PC-3 (cell line): ENCODE measurements around the gene LOX. TPM values are rescaled to one million over a fixed set of nuclear protein-coding genes. Genes with fewer than 3 reads are reported as not detected.

Experiments used
- ATAC-seq: fragments of 200-7000 bp; cut with Tn5 transposase; 2 replicates; pipeline ENCODE4 v1.9.1; 2020; ENCODE audit warnings: mild to moderate bottlenecking, moderate library complexity
- BruUV-seq: library from RNA; stranded (reverse); fragments of 400-500 nt; replicated peaks from 2 replicates; lab custom pipeline; 2021; lab: Mats Ljungman, UMichigan
- CTCF ChIA-PET: fragments of 300-600 bp; sonication (Branson Sonifier 250); formaldehyde crosslinking; loops from one replicate; lab custom pipeline; 2022; ENCODE audit warnings: antibody characterized with exemption; lab: Charles Lee
- POLR2A ChIA-PET: fragments of 300-600 bp; sonication (Branson Sonifier 250); formaldehyde crosslinking; loops from one replicate; lab custom pipeline; 2022; ENCODE audit warnings: antibody characterized with exemption; ENCODE audit not compliant: unreplicated experiment; lab: Charles Lee
- DNase-seq: peaks from one replicate; pipeline ENCODE4 v3.0.0-alpha.2; 2015
- H2AFZ ChIP-seq: fragments of 300-600 bp; sonication (generic); 2 replicates; pipeline ENCODE4 v1.6.0; 2016; ENCODE audit warnings: antibody characterized with exemption, low read length
- H3F3A ChIP-seq: fragments of 300-600 bp; sonication (generic); one replicate; pipeline ENCODE4 v1.6.0; 2017; ENCODE audit warnings: antibody characterized with exemption, low read length, control low read depth, mild to moderate bottlenecking; ENCODE audit not compliant: unreplicated experiment
- H3K27ac ChIP-seq: fragments of 300-600 bp; sonication (generic); 2 replicates; pipeline ENCODE4 v1.5.1; 2016; ENCODE audit warnings: mild to moderate bottlenecking, low read length
- H3K27me3 ChIP-seq: fragments of 300-600 bp; sonication (generic); 2 replicates; pipeline ENCODE4 v1.6.1; 2016; ENCODE audit warnings: low read length, mixed read lengths
- H3K36me3 ChIP-seq: fragments of 300-600 bp; sonication (generic); 2 replicates; pipeline ENCODE4 v1.6.1; 2016; ENCODE audit warnings: low read depth, mixed run types, low read length, mixed read lengths
- H3K4me1 ChIP-seq: fragments of 300-600 bp; sonication (generic); 2 replicates; pipeline ENCODE4 v1.5.1; 2016; ENCODE audit warnings: low read length; ENCODE audit not compliant: insufficient read depth
- H3K4me2 ChIP-seq: fragments of 300-600 bp; sonication (generic); 2 replicates; pipeline ENCODE4 v1.6.0; 2016; ENCODE audit warnings: low read length
- H3K4me3 ChIP-seq: fragments of 300-600 bp; sonication (generic); 2 replicates; pipeline ENCODE4 v1.5.1; 2016; ENCODE audit warnings: mild to moderate bottlenecking, low read length, mixed read lengths
- H3K79me2 ChIP-seq: fragments of 300-600 bp; sonication (generic); 2 replicates; pipeline ENCODE4 v1.6.1; 2017; ENCODE audit warnings: low read length, mixed read lengths
- H3K9ac ChIP-seq: fragments of 300-600 bp; sonication (generic); 2 replicates; pipeline ENCODE4 v1.6.0; 2016; ENCODE audit warnings: mild to moderate bottlenecking, low read length
- H3K9me2 ChIP-seq: fragments of 300-600 bp; sonication (generic); replicated peaks from 2 replicates; pipeline ENCODE4 v1.6.1; 2016; ENCODE audit warnings: mixed run types, low read length, mixed read lengths
- H3K9me3 ChIP-seq: fragments of 300-600 bp; sonication (generic); 2 replicates; pipeline ENCODE4 v1.6.1; 2016; ENCODE audit warnings: low read length, mixed read lengths
- H4K20me1 ChIP-seq: fragments of 300-600 bp; sonication (generic); 2 replicates; pipeline ENCODE4 v1.6.1; 2016; ENCODE audit warnings: low read length, mixed read lengths
- CTCF ChIP-seq: fragments of 300-600 bp; sonication (generic); conservative IDR thresholded peaks from 2 replicates; pipeline ENCODE4 v1.5.1; 2017; ENCODE audit warnings: antibody characterized with exemption, low read depth, mild to moderate bottlenecking, low read length
- EZH2 ChIP-seq: fragments of 300-600 bp; sonication (generic); IDR thresholded peaks from one replicate; pipeline ENCODE4 v1.6.1; 2017; ENCODE audit warnings: antibody characterized with exemption, mild to moderate bottlenecking, low read length; ENCODE audit not compliant: unreplicated experiment
- EZH2phosphoT487 ChIP-seq: fragments of 300-600 bp; sonication (generic); IDR thresholded peaks from 2 replicates; pipeline ENCODE4 v1.6.1; 2018; ENCODE audit warnings: mild to moderate bottlenecking, antibody characterized with exemption, low read length, borderline replicate concordance
- intact Hi-C: fragments of 100-400 bp; cut with micrococcal nuclease; formaldehyde crosslinking; loops from 2 replicates; pipeline ENCODE4 v1.9.0; 2023
- total RNA-seq: library from RNA; depleted of rRNA; stranded (reverse); fragments of >200 nt; gene quantifications from 2 replicates; pipeline ENCODE4 v1.2.3, GENCODE V29; 2014

LOX gene
- total RNA-seq, 1 experiment from 2014 or later, result 0.18 TPM

GRCh38 chr5:122064992-122065391 is 13.1 kb downstream of the LOX start:
- H3K4me3 ChIP-seq, result no peak overlapping the region
- POLR2A ChIA-PET, result no interaction called here
- no TSS peak for BruUV-seq
- ATAC-seq (no peak), DNase-seq (no peak)
- H3K27me3 ChIP-seq, result no peaks in the 10 kb centered on the region
- H3K79me2 ChIP-seq, result no peaks in the 10 kb centered on the region
- H2AFZ ChIP-seq, result no peak overlapping the region
- no peak overlapping the region for H3K27ac ChIP-seq
- TF ChIP-seq CTCF (no peak), EZH2 (no peak), EZH2phosphoT487 (no peak)
- H3K9ac ChIP-seq, result no peak overlapping the region
- H3F3A ChIP-seq, result no peaks in the 10 kb centered on the region
- CTCF ChIA-PET, result no interaction called here
- no peak overlapping the region for H3K4me2 ChIP-seq
- intact Hi-C loops, result no loop called here
- no peaks in the 10 kb centered on the region for H3K9me3 ChIP-seq
- 0 out of 2 replicates have a peak, but pooled peaks cover 4% of the 10 kb centered on the region for H3K4me1 ChIP-seq
- no peaks in the 10 kb centered on the region for H3K36me3 ChIP-seq
- H3K9me2 ChIP-seq, result no peaks in the 10 kb centered on the region
- no peaks in the 10 kb centered on the region for H4K20me1 ChIP-seq

GRCh38 chr5:122063836-122064235 is 14.2 kb downstream of the LOX start:
- intact Hi-C loops, result no loop called here
- peak; percentile 74 for ATAC-seq
- POLR2A ChIA-PET, result no interaction called here
- Histone ChIP-seq H3K4me1 (0 out of 2 replicates have a peak, but pooled peaks cover 4% of the 10 kb centered on the region), H3K4me2 (no peak overlapping the region), H3K36me3 (no peaks in the 10 kb centered on the region), H3K9me3 (no peaks in the 10 kb centered on the region), H3K9me2 (no peaks in the 10 kb centered on the region), H3F3A (no peaks in the 10 kb centered on the region), H3K27ac (no peak overlapping the region), H4K20me1 (no peaks in the 10 kb centered on the region), H3K9ac (no peak overlapping the region), H3K27me3 (no peaks in the 10 kb centered on the region), H3K79me2 (no peaks in the 10 kb centered on the region), H3K4me3 (no peak overlapping the region), H2AFZ (no peak overlapping the region)
- peak; percentile 29 for DNase-seq
- BruUV-seq, result no TSS peak
- TF ChIP-seq CTCF (no peak), EZH2phosphoT487 (no peak), EZH2 (no peak)
- CTCF ChIA-PET, result no interaction called here

- Histone ChIP-seq H3K4me3 (no peak overlapping the region), H3K79me2 (no peaks in the 10 kb centered on the region), H3K9me2 (no peaks in the 10 kb centered on the region), H3F3A (no peaks in the 10 kb centered on the region), H3K36me3 (no peaks in the 10 kb centered on the region), H2AFZ (no peak overlapping the region), H3K9me3 (no peaks in the 10 kb centered on the region), H3K4me2 (no peak overlapping the region), H3K4me1 (0 out of 2 replicates have a peak, but pooled peaks cover 4% of the 10 kb centered on the region), H3K27ac (no peak overlapping the region), H4K20me1 (no peaks in the 10 kb centered on the region), H3K9ac (no peak overlapping the region), H3K27me3 (no peaks in the 10 kb centered on the region)
- no peak for DNase-seq
- TF ChIP-seq EZH2phosphoT487 (no peak), CTCF (no peak), EZH2 (no peak)
- ChIA-PET POLR2A (no interaction called here), CTCF (no interaction called here)
- no TSS peak for BruUV-seq
- intact Hi-C loops, result no loop called here
- ATAC-seq, result no peak
Measured at GRCh38 chr5:122062205-122062604, 15.9 kb downstream of the LOX start.
